Measurements from ENCODE around the gene EML4. TPM values are rescaled to one million over a fixed set of nuclear protein-coding genes. Genes with fewer than 3 reads are reported as not detected.

Gene EML4
- polyA plus RNA-seq, 1 experiment, result 81.0 TPM

DNA sequence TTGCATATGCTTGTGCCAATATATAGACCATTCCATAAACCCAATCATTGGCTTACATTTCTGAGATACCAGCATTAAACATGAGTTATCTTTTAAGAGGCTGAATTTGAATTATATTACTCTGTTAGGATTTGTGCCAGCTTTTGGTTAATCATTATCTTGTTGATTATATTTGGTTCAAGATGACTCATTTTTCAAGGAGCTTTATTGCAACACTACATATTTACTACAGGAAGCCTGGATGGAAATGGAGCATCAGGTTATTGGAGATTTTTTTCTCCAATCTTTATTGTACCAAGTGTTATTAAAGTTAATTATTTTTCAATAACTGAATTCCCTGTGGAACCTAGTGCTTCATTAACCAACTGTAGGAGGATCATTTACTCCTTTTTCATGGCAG, 26.4 kb downstream of the EML4 start:
- TF ChIP-seq, protein P1, sequence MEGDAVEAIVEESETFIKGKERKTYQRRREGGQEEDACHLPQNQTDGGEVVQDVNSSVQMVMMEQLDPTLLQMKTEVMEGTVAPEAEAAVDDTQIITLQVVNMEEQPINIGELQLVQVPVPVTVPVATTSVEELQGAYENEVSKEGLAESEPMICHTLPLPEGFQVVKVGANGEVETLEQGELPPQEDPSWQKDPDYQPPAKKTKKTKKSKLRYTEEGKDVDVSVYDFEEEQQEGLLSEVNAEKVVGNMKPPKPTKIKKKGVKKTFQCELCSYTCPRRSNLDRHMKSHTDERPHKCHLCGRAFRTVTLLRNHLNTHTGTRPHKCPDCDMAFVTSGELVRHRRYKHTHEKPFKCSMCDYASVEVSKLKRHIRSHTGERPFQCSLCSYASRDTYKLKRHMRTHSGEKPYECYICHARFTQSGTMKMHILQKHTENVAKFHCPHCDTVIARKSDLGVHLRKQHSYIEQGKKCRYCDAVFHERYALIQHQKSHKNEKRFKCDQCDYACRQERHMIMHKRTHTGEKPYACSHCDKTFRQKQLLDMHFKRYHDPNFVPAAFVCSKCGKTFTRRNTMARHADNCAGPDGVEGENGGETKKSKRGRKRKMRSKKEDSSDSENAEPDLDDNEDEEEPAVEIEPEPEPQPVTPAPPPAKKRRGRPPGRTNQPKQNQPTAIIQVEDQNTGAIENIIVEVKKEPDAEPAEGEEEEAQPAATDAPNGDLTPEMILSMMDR (IDR thresholded peaks at IDR 0.05; ENCODE audit: low read depth, low read length), result no peak
- Histone ChIP-seq H3K27ac (ENCODE audit: low read depth, low read length) (no peak overlapping the region), H3K9me3 (ENCODE audit: control insufficient read depth, insufficient read depth, low read length) (no peaks in the 10 kb centered on the region), H3K4me3 (ENCODE audit: low read depth, low read length) (no peak overlapping the region), H3K27me3 (ENCODE audit: control insufficient read depth, insufficient read depth, low read length) (no peaks in the 10 kb centered on the region)
- DNase-seq (ENCODE audit: low read depth, low spot score), result no peak
- CTCF ChIA-PET, result interaction anchor here (2.0 kb wide), 1 partner anchor 100 kb away, joined by 8 read pairs; no protein-coding TSS in a partner anchor
- POLR2A ChIA-PET, result no interaction called here

DNA sequence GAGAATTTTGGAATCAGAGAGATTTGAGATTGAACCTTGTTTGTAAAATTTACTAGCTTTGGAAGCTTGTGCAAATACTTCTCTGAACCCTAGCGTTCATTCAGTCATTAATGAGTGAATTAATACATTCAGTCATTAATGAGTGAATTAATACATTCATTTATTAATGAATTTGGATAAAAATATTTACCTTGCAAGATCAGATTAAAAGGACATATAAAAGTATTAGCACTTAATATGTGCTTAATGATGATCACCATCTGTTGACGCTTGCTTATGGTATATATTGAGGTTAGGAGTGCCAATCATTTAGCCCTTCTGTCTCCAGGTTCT, 26.9 kb downstream of the EML4 start:
- H3K27ac ChIP-seq (ENCODE audit: low read depth, low read length), result no peak overlapping the region
- TF ChIP-seq, protein P1 (IDR thresholded peaks at IDR 0.05; ENCODE audit: low read depth, low read length), result no peak
- ChIA-PET POLR2A (no interaction called here), CTCF (interaction anchor here (0.9 to 2.0 kb wide), 2 partner anchors 13 to 100 kb away, joined by 3 to 8 read pairs; no protein-coding TSS in a partner anchor)
- DNase-seq (ENCODE audit: low read depth, low spot score), result no peak
- no peaks in the 10 kb centered on the region for H3K9me3 ChIP-seq (ENCODE audit: control insufficient read depth, insufficient read depth, low read length)
- H3K4me3 ChIP-seq (ENCODE audit: low read depth, low read length), result no peak overlapping the region
- H3K27me3 ChIP-seq (ENCODE audit: control insufficient read depth, insufficient read depth, low read length), result no peaks in the 10 kb centered on the region

DNA sequence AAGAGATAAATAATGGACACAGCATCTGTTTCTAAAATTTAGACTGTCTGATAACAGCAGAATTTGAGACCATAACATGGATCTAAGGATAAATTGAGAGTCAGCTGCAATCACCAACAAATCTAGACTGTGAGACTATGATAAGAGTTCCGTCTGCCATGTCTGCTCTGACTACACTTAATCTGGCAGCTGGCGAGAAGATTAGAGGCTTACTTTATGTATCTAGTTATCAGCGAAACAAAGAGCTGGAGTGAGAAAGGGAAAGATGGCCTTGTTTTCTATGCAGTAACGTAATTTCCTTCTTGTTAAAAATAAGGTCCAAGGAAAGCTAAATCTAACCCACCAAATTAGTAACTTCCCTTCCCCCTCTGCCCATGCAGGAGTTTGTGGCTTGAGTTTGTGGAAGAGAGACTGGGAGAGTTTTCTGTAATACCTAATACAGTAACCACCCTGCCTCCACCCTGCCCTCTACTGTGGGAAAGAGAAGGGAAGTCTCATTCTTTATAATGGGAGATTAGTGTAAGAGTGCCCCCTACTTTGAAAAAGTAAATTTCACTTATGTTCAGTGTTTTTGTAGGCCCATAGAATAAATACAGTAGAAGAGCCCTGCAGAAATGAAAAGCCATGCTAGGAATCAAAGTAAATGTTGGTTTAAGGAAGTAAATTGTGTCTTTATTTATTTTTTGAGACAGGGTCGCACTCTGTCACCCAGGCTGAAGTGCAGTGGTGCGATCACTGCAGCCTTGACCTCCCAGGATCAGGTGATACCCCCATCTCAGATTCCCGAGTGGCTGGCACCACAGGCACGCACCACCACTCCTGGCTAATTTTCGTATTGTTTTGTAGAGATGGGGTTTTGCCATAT, 27.5 kb downstream of the EML4 start:
- no peak for DNase-seq (ENCODE audit: low read depth, low spot score)

DNA sequence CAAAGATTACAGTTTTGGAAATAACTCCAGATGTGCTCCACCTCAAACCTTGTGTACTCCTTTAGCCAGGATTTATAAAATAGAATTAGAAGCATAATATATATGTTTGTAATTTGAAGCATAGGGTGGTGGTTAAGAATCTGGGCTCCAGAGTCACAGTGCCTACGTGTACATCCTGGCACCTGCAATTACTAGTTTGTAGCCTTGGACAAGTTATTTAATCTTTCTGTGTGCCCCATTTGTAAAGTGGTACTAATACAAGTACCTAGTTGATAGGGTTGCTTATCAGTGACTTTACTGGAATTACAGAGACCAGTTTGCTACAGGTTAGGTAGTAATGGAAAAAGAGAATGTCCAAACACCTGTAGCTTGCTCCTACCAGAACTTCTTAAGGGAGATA, 28.6 kb downstream of the EML4 start:
- DNase-seq (ENCODE audit: low read depth, low spot score), result no peak
- ChIA-PET CTCF (no interaction called here), POLR2A (no interaction called here)
- Histone ChIP-seq H3K27me3 (ENCODE audit: control insufficient read depth, insufficient read depth, low read length) (no peaks in the 10 kb centered on the region), H3K27ac (ENCODE audit: low read depth, low read length) (no peak overlapping the region), H3K9me3 (ENCODE audit: control insufficient read depth, insufficient read depth, low read length) (no peaks in the 10 kb centered on the region), H3K4me3 (ENCODE audit: low read depth, low read length) (no peak overlapping the region)
- TF ChIP-seq, protein P1 (IDR thresholded peaks at IDR 0.05; ENCODE audit: low read depth, low read length), result no peak

More for the DNA sequence above, 27.5 kb downstream of the EML4 start:
- CTCF ChIA-PET, result interaction anchor here (0.6 to 2.0 kb wide), 3 partner anchors 14 to 101 kb away, joined by 3 to 8 read pairs (median 3); no protein-coding TSS in a partner anchor
- no peaks in the 10 kb centered on the region for H3K27me3 ChIP-seq (ENCODE audit: control insufficient read depth, insufficient read depth, low read length)
- H3K4me3 ChIP-seq (ENCODE audit: low read depth, low read length), result no peak overlapping the region
- H3K9me3 ChIP-seq (ENCODE audit: control insufficient read depth, insufficient read depth, low read length), result no peaks in the 10 kb centered on the region
- TF ChIP-seq, protein P1 (IDR thresholded peaks at IDR 0.05; ENCODE audit: low read depth, low read length), result peak; percentile 44
- POLR2A ChIA-PET, result no interaction called here
- no peak overlapping the region for H3K27ac ChIP-seq (ENCODE audit: low read depth, low read length)

DNA sequence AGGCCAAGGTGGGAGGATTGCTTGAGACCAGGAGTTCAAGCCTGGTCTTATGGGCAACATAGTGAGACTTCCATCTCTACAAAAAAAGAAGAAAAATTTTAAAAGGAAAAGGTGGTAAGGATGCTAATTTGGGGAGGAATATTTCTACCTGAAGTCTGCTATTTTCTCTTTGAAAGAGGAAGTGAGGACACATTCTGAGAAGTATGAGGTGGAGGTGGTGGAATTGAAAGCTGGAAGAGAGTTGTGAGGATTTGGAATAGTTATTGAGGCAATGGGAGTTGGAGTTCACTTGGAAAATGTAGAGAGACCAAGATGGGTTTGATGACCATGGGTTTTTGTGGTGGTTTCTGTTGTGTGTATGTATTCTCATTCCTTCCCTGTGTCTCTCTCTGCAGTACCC, 29.3 kb downstream of the EML4 start:
- H3K9me3 ChIP-seq (ENCODE audit: control insufficient read depth, insufficient read depth, low read length), result no peaks in the 10 kb centered on the region
- CTCF ChIA-PET, result interaction anchor here (1.1 kb wide), 1 partner anchor 15 kb away, joined by 3 read pairs; no protein-coding TSS in a partner anchor
- no peak overlapping the region for H3K4me3 ChIP-seq (ENCODE audit: low read depth, low read length)
- DNase-seq (ENCODE audit: low read depth, low spot score), result no peak
- no peaks in the 10 kb centered on the region for H3K27me3 ChIP-seq (ENCODE audit: control insufficient read depth, insufficient read depth, low read length)
- TF ChIP-seq, protein P1 (IDR thresholded peaks at IDR 0.05; ENCODE audit: low read depth, low read length), result no peak
- POLR2A ChIA-PET, result no interaction called here
- H3K27ac ChIP-seq (ENCODE audit: low read depth, low read length), result no peak overlapping the region
